GM06990 (cell line): ENCODE results near the gene GFRA1.

Experiments used
- DNase-seq: peaks from one replicate; pipeline ENCODE4 v3.0.0-alpha.2; 2011; ENCODE audit not compliant: insufficient read length; ENCODE audit errors: extremely low read depth
- H3K27me3 ChIP-seq: replicated peaks from 2 replicates; pipeline ENCODE4 v1.6.0; 2011; ENCODE audit warnings: low read length; ENCODE audit not compliant: control insufficient read depth, insufficient read depth
- H3K36me3 ChIP-seq: 2 replicates; pipeline ENCODE4 v1.5.1; 2011; ENCODE audit warnings: low read length; ENCODE audit not compliant: control insufficient read depth, insufficient read depth
- H3K4me3 ChIP-seq: replicated peaks from 2 replicates; pipeline ENCODE4 v1.5.1; 2011; ENCODE audit warnings: low read depth, mild to moderate bottlenecking, control low read depth, low read length
- TF ChIP-seq, protein P1 (sequence below): IDR thresholded peaks from 2 replicates; pipeline ENCODE4 v1.5.1; 2011; ENCODE audit warnings: low read length, control low read depth, mild to moderate bottlenecking, inconsistent platforms; ENCODE audit not compliant: insufficient read depth, poor library complexity, severe bottlenecking

Gene GFRA1

GRCh38 chr10:116101616-116102315, 171.2 kb downstream of the GFRA1 start:
- H3K27me3 ChIP-seq, result no peaks in the 10 kb centered on the region

GRCh38 chr10:116100984-116101383, 172.0 kb downstream of the GFRA1 start:
- no peak for DNase-seq
- TF ChIP-seq, protein P1, sequence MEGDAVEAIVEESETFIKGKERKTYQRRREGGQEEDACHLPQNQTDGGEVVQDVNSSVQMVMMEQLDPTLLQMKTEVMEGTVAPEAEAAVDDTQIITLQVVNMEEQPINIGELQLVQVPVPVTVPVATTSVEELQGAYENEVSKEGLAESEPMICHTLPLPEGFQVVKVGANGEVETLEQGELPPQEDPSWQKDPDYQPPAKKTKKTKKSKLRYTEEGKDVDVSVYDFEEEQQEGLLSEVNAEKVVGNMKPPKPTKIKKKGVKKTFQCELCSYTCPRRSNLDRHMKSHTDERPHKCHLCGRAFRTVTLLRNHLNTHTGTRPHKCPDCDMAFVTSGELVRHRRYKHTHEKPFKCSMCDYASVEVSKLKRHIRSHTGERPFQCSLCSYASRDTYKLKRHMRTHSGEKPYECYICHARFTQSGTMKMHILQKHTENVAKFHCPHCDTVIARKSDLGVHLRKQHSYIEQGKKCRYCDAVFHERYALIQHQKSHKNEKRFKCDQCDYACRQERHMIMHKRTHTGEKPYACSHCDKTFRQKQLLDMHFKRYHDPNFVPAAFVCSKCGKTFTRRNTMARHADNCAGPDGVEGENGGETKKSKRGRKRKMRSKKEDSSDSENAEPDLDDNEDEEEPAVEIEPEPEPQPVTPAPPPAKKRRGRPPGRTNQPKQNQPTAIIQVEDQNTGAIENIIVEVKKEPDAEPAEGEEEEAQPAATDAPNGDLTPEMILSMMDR, result no peak
- no peaks in the 10 kb centered on the region for H3K27me3 ChIP-seq
- H3K4me3 ChIP-seq, result no peak overlapping the region
- no peaks in the 10 kb centered on the region for H3K36me3 ChIP-seq

More at GRCh38 chr10:116101616-116102315, 171.2 kb downstream of the GFRA1 start:
- TF ChIP-seq, protein P1, result no peak
- no peaks in the 10 kb centered on the region for H3K36me3 ChIP-seq
- no peak for DNase-seq
- H3K4me3 ChIP-seq, result no peak overlapping the region

- TF ChIP-seq, protein P1, result no peak
- Histone ChIP-seq H3K27me3 (no peaks in the 10 kb centered on the region; the same call in 1 of the 2 replicates), H3K36me3 (no peaks in the 10 kb centered on the region), H3K4me3 (no peak overlapping the region)
- DNase-seq, result no peak
Observed at GRCh38 chr10:116099023-116099420, 174.0 kb downstream of the GFRA1 start.

DNA sequence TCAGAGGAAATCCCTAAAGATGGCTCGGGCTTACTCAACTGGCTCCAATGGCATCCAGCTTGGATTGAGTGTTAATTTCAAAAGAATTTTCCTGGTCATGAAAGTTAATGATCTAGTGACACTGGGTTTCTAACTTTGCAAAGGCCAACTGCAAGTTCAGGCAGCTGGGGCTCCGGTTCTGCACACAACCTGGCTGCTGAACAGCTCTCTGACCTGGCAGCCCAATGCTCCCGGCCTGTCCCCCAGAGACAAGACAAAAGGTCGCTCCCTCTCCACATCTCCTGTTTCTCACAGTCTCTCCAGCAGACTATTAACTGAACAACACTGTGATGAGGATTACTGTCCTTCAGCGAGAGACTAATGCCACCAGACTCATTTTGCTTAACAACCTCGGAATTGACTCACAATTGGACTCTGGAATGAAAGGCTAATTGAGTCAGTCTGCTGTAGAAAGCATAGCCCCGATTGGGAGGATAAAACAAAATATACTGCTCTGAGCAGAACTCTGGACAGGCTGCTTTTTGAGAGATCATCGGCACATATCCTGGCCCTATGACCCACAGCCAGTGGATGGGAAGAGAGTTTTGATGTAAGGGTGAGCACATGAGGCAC, 174.5 kb downstream of the GFRA1 start:
- Histone ChIP-seq H3K36me3 (no peaks in the 10 kb centered on the region), H3K27me3 (no peaks in the 10 kb centered on the region; the same call in 1 of the 2 replicates), H3K4me3 (no peak overlapping the region)
- DNase-seq, result no peak
- TF ChIP-seq, protein P1, result no peak

GRCh38 chr10:116097239-116097784, 175.7 kb downstream of the GFRA1 start:
- TF ChIP-seq, protein P1, result no peak
- Histone ChIP-seq H3K4me3 (no peak overlapping the region), H3K36me3 (no peaks in the 10 kb centered on the region), H3K27me3 (no peaks in the 10 kb centered on the region; the same call in 1 of the 2 replicates)
- DNase-seq, result no peak
